ENCODE data around the gene TMEM87B. TPM values are rescaled to one million over a fixed set of nuclear protein-coding genes. Genes with fewer than 3 reads are reported as not detected.

Gene TMEM87B
- total and polyA plus RNA-seq, 2 of the 8 experiments (the other 6 are each of a cell fraction or from before 2014, with no cell fraction given) = 7.2 to 9.0 TPM

DNA sequence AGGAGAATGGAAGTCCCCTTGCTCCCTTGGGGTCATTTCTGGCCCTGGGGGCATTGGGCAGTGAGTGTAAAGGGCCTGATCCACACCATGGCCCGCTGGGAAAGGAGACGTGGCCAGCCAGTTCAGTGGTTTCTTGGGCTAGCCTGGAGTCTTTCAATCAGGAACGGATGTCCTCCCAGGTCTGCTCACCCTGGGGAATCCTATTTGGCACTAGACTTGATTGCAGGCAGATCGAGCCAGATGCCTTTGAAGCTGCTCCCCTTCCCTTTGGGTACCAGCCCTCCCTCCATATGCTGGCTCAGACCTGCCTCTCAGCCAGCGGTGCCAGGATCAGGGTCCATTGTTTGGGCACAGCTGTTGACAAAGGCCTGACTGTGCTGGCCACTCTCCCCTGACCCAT is 94.1 kb downstream of the TMEM87B start:
- Histone ChIP-seq H4K8ac (ENCODE audit: extremely low read depth, insufficient read depth, low read length) (no peak overlapping the region), H3K14ac (ENCODE audit: insufficient read length) (no peak overlapping the region), H2BK20ac (ENCODE audit: low read length) (no peak overlapping the region), H2BK15ac (ENCODE audit: low read length) (no peak overlapping the region), H3K56ac (replicated peaks; ENCODE audit: insufficient read length, low read depth, low read length) (no peak overlapping the region), H3K23ac (ENCODE audit: insufficient read length) (no peak overlapping the region), H3K9ac (replicated peaks in 1 of 4; ENCODE audit: extremely low read depth in 1 of 4, low read depth in 3 of 4, low read length in 3 of 4) (no peak overlapping the region; a peak in 1 of 7 replicates), H3K79me2 (ENCODE audit: control insufficient read depth in 1 of 2, insufficient read depth in 2 of 2, low read length in 2 of 2) (no peaks in the 10 kb centered on the region), H2BK120ac (replicated peaks; ENCODE audit: low read depth, low read length) (no peak overlapping the region), H3K27me3 (replicated peaks in 1 of 4; ENCODE audit: control insufficient read depth in 3 of 4, extremely low read depth in 1 of 4, insufficient read depth in 3 of 4, low read length in 3 of 4) (no peaks in the 10 kb centered on the region; a peak in 1 of 7 replicates), H3K79me1 (ENCODE audit: low read depth, low read length) (no peaks in the 10 kb centered on the region), H3K4me2 (ENCODE audit: insufficient read depth in 1 of 2, low read depth in 2 of 2, low read length in 2 of 2) (no peak overlapping the region), H2AFZ (ENCODE audit: low read length) (no peak overlapping the region), H4K5ac (ENCODE audit: insufficient read length, low read depth, low read length) (no peak overlapping the region), H3K4me1 (replicated peaks in 1 of 4; ENCODE audit: control insufficient read depth in 3 of 4, insufficient read depth in 4 of 4, low read length in 3 of 4) (peaks cover 0 to 3% (median 0%) of the 10 kb centered on the region in 4 experiments; a peak in 1 of 7 replicates), H3K18ac (ENCODE audit: extremely low read depth, low read length) (no peak overlapping the region), H4K20me1 (replicated peaks in 1 of 2; ENCODE audit: control insufficient read depth in 1 of 2, insufficient read depth in 2 of 2, low read length in 2 of 2) (no peaks in the 10 kb centered on the region), H3K4ac (replicated peaks; ENCODE audit: insufficient read length, low read depth, low read length) (no peak overlapping the region), H3K23me2 (ENCODE audit: low read depth, low read length) (no peaks in the 10 kb centered on the region), H4K91ac (replicated peaks; ENCODE audit: insufficient read length, low read length) (no peak overlapping the region), H3K36me3 (ENCODE audit: control insufficient read depth in 2 of 4, insufficient read depth in 4 of 4, low read length in 3 of 4) (no peaks in the 10 kb centered on the region), H3K4me3 (ENCODE audit: extremely low read depth in 1 of 4, insufficient read depth in 2 of 4, low read depth in 3 of 4, low read length in 4 of 4) (no peak overlapping the region), H2AK5ac (ENCODE audit: low read depth, low read length) (no peak overlapping the region), H3K9me3 (ENCODE audit: insufficient read depth in 2 of 2, low read depth in 1 of 2, low read length in 1 of 2) (no peaks in the 10 kb centered on the region), H2BK12ac (ENCODE audit: low read depth, low read length) (no peak overlapping the region), H2BK5ac (ENCODE audit: low read depth, low read length) (no peak overlapping the region), H3K27ac (ENCODE audit: low read depth, low read length) (no peak overlapping the region)
- WGBS, 2 experiments (ENCODE audit: extremely low coverage in 1 of 2, insufficient coverage in 1 of 2, insufficient read length in 1 of 2, insufficient replicate concordance in 2 of 2, low coverage in 1 of 2, low lambda C conversion rate in 2 of 2, missing lambda C conversion rate in 1 of 2) = 88% methylated on average over 5 of the region's 5 CpGs; no CpG with 5 or more reads in 1 of the 2 experiments
- POLR2A ChIA-PET (ENCODE audit: partially characterized antibody) = no interaction called here
- TF ChIP-seq BCL11A (IDR thresholded peaks at IDR 0.05; ENCODE audit: low read depth in 2 of 2, low read length in 2 of 2) (no peak), POU5F1 (IDR thresholded peaks at IDR 0.05; ENCODE audit: low read depth, low read length) (no peak), PHF8 (conservative IDR thresholded peaks at IDR 0.05; ENCODE audit: low read depth, low read length) (no peak), CTBP2 (IDR thresholded peaks at IDR 0.05; ENCODE audit: borderline replicate concordance, insufficient read depth, insufficient read length, low read length) (no peak), CBX8 (IDR thresholded peaks at IDR 0.05; ENCODE audit: borderline replicate concordance, low read depth, low read length) (no peak), KDM4A (IDR thresholded peaks at IDR 0.05; ENCODE audit: low read depth, low read length, severe bottlenecking) (no peak), TAF7 (optimal IDR thresholded peaks at IDR 0.05; ENCODE audit: borderline replicate concordance, low read depth, low read length) (no peak), TAF1 (IDR thresholded peaks at IDR 0.05; ENCODE audit: low read depth, low read length) (no peak)
- CTCF ChIA-PET (ENCODE audit: partially characterized antibody) = interaction anchor here (1.6 kb wide), 1 partner anchor 13 kb away, joined by 4 read pairs; no protein-coding TSS in a partner anchor
- no peak for FAIRE-seq
- DNase-seq (ENCODE audit: low read depth in 1 of 2, low spot score in 2 of 2) = peak in 1 of 2 experiments; percentile 31

All from H1 (cell line).